ENCODE measurements around the gene AK8. TPM values are rescaled to one million over a fixed set of nuclear protein-coding genes. Genes with fewer than 3 reads are reported as not detected.

The AK8 gene
- total and polyA plus RNA-seq, 9 of the 15 experiments (the other 6 are each of a cell fraction or from before 2014, with no cell fraction given): 0.06 to 0.37 TPM; not detected in 7

- no peak for TF ChIP-seq POLR2H (tag; IDR thresholded peaks at IDR 0.05; ENCODE audit: low read depth)
- no peak for TF ChIP-seq ZMIZ1 (IDR thresholded peaks at IDR 0.05; ENCODE audit: low read depth in 2 of 2, low read length in 2 of 2)
- TF ChIP-seq PTRF (tag; IDR thresholded peaks at IDR 0.05): no peak
- TF ChIP-seq ZNF175 (CRISPR knock-in tag; IDR thresholded peaks at IDR 0.05; ENCODE audit: low read depth): no peak
- TF ChIP-seq PYGO2 (tag; IDR thresholded peaks at IDR 0.05): no peak
- no peak for TF ChIP-seq GTF2A2 (tag; IDR thresholded peaks at IDR 0.05)
- peak; percentile 28; the same call in 1 of the 2 replicates for TF ChIP-seq TFAP4 (CRISPR knock-in tag; IDR thresholded peaks at IDR 0.05; ENCODE audit: borderline replicate concordance)
- TF ChIP-seq FOXJ2 (tag; IDR thresholded peaks at IDR 0.05): no peak
- no peak for TF ChIP-seq MEF2A (IDR thresholded peaks at IDR 0.05; ENCODE audit: control insufficient read depth, low read depth, low read length)
- TF ChIP-seq ZBTB9 (CRISPR knock-in tag; IDR thresholded peaks at IDR 0.05): no peak
- no peak for TF ChIP-seq SMARCE1 (IDR thresholded peaks at IDR 0.05)
- TF ChIP-seq NFYB (IDR thresholded peaks at IDR 0.05; ENCODE audit: extremely low read depth, insufficient read length): no peak
- TF ChIP-seq ZNF740 (CRISPR knock-in tag; IDR thresholded peaks at IDR 0.05): no peak
- TF ChIP-seq ZNF740 (tag; IDR thresholded peaks at IDR 0.05): no peak
- no peak for TF ChIP-seq PPARD (CRISPR knock-in tag; IDR thresholded peaks at IDR 0.05)
- no peak for TF ChIP-seq NCOA2 (IDR thresholded peaks at IDR 0.05; ENCODE audit: partially characterized antibody in 2 of 2)
- no peak for TF ChIP-seq CBX3 (IDR thresholded peaks at IDR 0.05; ENCODE audit: borderline replicate concordance in 1 of 2, low read length in 2 of 2)
- TF ChIP-seq C11orf30 (IDR thresholded peaks at IDR 0.05; ENCODE audit: low read depth): no peak
- no peak for TF ChIP-seq ZNF408 (CRISPR knock-in tag; IDR thresholded peaks at IDR 0.05; ENCODE audit: low read depth)
- TF ChIP-seq NBN (IDR thresholded peaks at IDR 0.05; ENCODE audit: low read depth): no peak
- no peak for TF ChIP-seq YBX1 (IDR thresholded peaks at IDR 0.05)
Measured at GRCh38 chr9:132800038-132800648, 77.9 kb downstream of the AK8 start (continued).

Data from K562 (cell line).